ENCODE results near the gene USF2. TPM values are rescaled to one million over a fixed set of nuclear protein-coding genes. Genes with fewer than 3 reads are reported as not detected.

The USF2 gene
- total RNA-seq, 1 donor from 2014 or later = 133 TPM

DNA sequence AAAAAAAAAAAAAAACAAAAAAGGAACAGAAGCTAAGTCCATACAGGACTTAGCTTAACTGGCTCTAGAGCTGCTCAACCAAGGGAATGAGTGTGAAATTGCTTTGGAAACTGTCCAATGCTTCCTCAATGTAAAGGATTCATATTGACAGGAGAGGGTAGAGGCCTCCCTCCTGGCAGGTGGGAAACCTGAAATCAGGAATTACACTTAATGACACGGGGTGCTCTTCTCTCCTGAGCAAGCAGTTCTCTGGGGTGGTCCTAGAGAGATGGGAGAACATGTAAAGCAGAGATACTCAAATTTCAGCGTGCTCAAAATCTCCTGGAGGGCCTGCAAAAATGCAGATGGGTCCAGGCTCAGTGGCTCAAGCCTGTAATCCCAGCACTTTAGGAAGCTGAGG lies 19.6 kb downstream of the USF2 start:
- Mint-ChIP-seq H3K27me3 (peaks cover 8% of the 10 kb centered on the region), H3K4me1 (ENCODE audit: unreplicated experiment) (no peaks in the 10 kb centered on the region), H3K27ac (no peak overlapping the region), H3K9me3 (no peaks in the 10 kb centered on the region), H3K36me3 (no peaks in the 10 kb centered on the region), H3K4me3 (no peak overlapping the region)
- no peak for DNase-seq (ENCODE audit: extremely low spot score, unreplicated experiment)
- TF ChIP-seq, protein P1, sequence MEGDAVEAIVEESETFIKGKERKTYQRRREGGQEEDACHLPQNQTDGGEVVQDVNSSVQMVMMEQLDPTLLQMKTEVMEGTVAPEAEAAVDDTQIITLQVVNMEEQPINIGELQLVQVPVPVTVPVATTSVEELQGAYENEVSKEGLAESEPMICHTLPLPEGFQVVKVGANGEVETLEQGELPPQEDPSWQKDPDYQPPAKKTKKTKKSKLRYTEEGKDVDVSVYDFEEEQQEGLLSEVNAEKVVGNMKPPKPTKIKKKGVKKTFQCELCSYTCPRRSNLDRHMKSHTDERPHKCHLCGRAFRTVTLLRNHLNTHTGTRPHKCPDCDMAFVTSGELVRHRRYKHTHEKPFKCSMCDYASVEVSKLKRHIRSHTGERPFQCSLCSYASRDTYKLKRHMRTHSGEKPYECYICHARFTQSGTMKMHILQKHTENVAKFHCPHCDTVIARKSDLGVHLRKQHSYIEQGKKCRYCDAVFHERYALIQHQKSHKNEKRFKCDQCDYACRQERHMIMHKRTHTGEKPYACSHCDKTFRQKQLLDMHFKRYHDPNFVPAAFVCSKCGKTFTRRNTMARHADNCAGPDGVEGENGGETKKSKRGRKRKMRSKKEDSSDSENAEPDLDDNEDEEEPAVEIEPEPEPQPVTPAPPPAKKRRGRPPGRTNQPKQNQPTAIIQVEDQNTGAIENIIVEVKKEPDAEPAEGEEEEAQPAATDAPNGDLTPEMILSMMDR (conservative IDR thresholded peaks at IDR 0.05) = no peak

DNA sequence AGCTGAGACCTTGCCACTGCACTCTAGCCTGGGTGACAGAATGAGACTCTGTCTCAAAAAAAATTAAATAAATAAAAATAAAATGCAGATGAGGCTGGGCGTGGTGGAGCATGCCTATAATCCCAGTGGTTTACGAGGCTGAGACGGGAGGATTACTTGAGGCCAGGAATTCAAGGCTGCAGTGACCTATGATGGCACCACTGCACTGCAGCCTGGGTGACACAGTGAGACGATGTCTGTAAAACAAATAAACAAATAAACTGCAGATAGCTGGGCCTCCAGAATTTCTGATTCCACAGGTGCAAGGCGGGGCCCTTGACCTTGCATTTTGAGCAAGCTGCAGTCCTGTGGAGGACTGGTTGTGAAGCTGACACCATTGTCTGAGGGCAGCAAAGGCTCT lies 20.1 kb downstream of the USF2 start:
- DNase-seq (ENCODE audit: extremely low spot score, unreplicated experiment) = no peak
- Mint-ChIP-seq H3K27ac (no peak overlapping the region), H3K9me3 (no peaks in the 10 kb centered on the region), H3K4me3 (no peak overlapping the region), H3K4me1 (ENCODE audit: unreplicated experiment) (no peaks in the 10 kb centered on the region), H3K36me3 (no peaks in the 10 kb centered on the region), H3K27me3 (peaks cover 6% of the 10 kb centered on the region)
- TF ChIP-seq, protein P1 (conservative IDR thresholded peaks at IDR 0.05) = no peak

DNA sequence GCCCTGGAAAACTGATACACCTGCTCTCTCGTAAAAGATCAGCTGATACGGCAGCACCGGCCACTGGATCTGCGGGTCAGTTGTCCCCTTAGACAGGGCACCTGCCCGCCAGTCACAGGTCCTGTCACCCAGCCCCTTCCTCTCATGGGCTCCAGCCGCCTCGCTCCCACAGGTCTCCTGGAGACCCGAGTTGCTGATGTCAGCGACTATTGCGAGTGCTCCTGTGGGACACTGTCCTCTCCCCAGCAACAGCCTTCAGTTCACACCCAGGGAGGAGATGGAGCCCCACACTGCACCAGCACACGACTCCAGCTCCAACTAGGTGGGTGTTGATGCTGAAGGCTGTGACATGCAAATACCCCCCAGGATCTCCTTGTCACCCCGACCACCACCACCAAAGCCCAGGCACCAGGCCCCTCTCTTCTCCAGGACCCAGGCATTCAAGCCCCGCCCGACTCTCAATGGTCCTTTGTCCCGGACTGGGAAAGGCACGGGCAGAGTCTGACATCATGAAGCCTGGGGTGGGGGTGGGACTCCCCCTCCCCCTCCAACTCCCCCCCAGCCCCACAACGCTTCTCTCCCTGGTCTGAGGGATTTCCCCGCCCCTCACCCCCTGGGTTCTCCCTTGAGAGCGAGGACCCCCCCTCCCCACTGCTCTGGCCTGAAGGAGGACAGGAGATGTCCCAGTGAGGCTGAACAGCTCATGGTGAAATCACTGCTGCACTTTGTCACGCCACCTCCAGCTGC lies 21.8 kb downstream of the USF2 start:
- Mint-ChIP-seq H3K36me3 (no peaks in the 10 kb centered on the region), H3K9me3 (no peaks in the 10 kb centered on the region), H3K27me3 (peaks cover 10% of the 10 kb centered on the region), H3K27ac (no peak overlapping the region), H3K4me3 (no peak overlapping the region), H3K4me1 (ENCODE audit: unreplicated experiment) (no peaks in the 10 kb centered on the region)
- TF ChIP-seq, protein P1 (conservative IDR thresholded peaks at IDR 0.05) = no peak
- no peak for DNase-seq (ENCODE audit: extremely low spot score, unreplicated experiment)

DNA sequence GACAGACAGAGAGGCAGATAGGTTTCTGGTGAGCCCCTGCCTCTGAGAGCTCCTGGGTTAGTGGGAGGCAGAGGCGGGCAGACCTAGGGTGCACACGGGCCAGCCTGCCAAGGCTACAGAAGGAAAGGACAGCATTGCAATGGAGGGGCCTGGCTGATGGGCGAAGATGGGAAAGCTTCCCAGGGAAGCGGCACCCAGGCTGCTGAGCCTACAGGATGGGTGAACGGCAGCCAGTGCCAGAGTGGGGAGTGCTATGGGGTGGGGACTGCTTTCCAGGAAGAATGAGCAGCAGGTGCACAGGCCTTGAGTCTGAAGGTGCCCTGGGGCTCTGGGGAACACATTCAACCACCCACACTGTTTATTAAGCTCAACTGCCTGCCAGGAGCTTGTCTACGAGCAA lies 22.5 kb downstream of the USF2 start:
- Mint-ChIP-seq H3K36me3 (no peaks in the 10 kb centered on the region), H3K9me3 (no peaks in the 10 kb centered on the region), H3K4me3 (no peak overlapping the region), H3K27ac (no peak overlapping the region), H3K27me3 (peaks cover 10% of the 10 kb centered on the region), H3K4me1 (ENCODE audit: unreplicated experiment) (no peaks in the 10 kb centered on the region)
- DNase-seq (ENCODE audit: extremely low spot score, unreplicated experiment) = no peak
- TF ChIP-seq, protein P1 (conservative IDR thresholded peaks at IDR 0.05) = no peak

DNA sequence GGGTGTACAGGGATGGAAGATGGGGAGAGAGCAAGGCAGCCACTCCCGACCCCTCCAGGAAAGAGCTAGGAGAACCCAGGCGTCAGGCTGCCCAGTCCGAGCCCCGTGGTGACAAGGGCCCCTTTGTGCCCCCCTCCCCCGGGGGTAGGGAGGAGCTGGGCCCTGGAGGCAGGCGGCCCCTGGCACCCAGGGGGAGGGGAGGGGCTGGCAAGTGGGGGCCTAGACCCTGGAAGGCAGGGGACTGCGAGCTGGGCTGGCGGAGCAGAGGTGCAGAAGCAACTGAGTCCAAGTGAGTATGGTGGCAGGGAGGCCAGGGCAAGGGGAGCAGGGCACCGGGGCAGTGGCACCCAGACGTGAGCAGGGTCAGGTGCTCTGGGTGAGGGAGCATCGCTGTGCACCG lies 23.2 kb downstream of the USF2 start, which contains the start of gene MAG:
Gene MAG, plus strand, starts transcription at position 246 of the 400 bp plus-strand sequence. CDS start 3,248 bp downstream, outside the sequence.
- H3K4me1 Mint-ChIP-seq (ENCODE audit: unreplicated experiment) = no peaks in the 10 kb centered on the region
- DNase-seq (ENCODE audit: extremely low spot score, unreplicated experiment) = no peak
- TF ChIP-seq, protein P1 (conservative IDR thresholded peaks at IDR 0.05) = no peak
- H3K27ac Mint-ChIP-seq = peak within 1 kb of the TSS; percentile 48
- no peak within 1 kb of the TSS for H3K4me3 Mint-ChIP-seq
- H3K9me3 Mint-ChIP-seq = no peaks in the 10 kb centered on the region
- H3K27me3 Mint-ChIP-seq = peaks cover 10% of the 10 kb centered on the region
- H3K36me3 Mint-ChIP-seq = no peaks in the 10 kb centered on the region

Data from type B pancreatic cell (in vitro differentiated cells).